Endothelial cell of umbilical vein (primary cell): Measurements from ENCODE around the gene TMEM89. TPM values are rescaled to one million over a fixed set of nuclear protein-coding genes. Genes with fewer than 3 reads are reported as not detected.

Experiments used
- BruUV-seq: library from RNA; stranded (reverse); fragments of 400-500 nt; replicated peaks from 2 replicates; lab custom pipeline; 2021; lab: Mats Ljungman, UMichigan
- CTCF ChIA-PET: fragments of 300-600, 350-600 bp; sonication (Branson Sonifier 250); formaldehyde crosslinking; loops from one replicate; lab custom pipeline; 2021; ENCODE audit warnings: antibody characterized with exemption, inconsistent platforms; lab: Charles Lee
- POLR2A ChIA-PET: fragments of 300-600, 350-600 bp; sonication (Branson Sonifier 250); formaldehyde crosslinking; loops from one replicate; lab custom pipeline; 2021; ENCODE audit warnings: antibody characterized with exemption, inconsistent platforms; lab: Charles Lee
- DNase-seq: peaks from one replicate; pipeline ENCODE4 v3.0.0-alpha.2; 2011; ENCODE audit warnings: low read depth, low spot score
- FAIRE-seq: peaks from 2 replicates; lab custom pipeline; 2011; peaks lifted over from hg19 to GRCh38; lab: Jason Lieb, UNC
- H2AFZ ChIP-seq: 2 replicates; pipeline ENCODE4 v1.6.0; 2012; ENCODE audit warnings: low read depth, low read length, control low read depth, inconsistent platforms
- H3K27ac ChIP-seq: 2 replicates; pipeline ENCODE4 v1.5.1; 2011; ENCODE audit warnings: low read depth, mild to moderate bottlenecking, control low read depth, low read length, moderate library complexity; ENCODE audit not compliant: insufficient read depth
- H3K27me3 ChIP-seq, 2 experiments: 2 replicates each; pipeline versions ENCODE4 v1.6.0 to v1.6.1; 2011; ENCODE audit warnings: low read length in 2 of 2, mixed read lengths in 1 of 2; ENCODE audit not compliant: control insufficient read depth in 2 of 2, insufficient read depth in 2 of 2
- H3K36me3 ChIP-seq, 2 experiments: 2 replicates in 1 of 2; 3 replicates in 1 of 2; pipeline ENCODE4 v1.5.1; 2011; ENCODE audit warnings: low read length in 2 of 2, mild to moderate bottlenecking in 1 of 2, moderate library complexity in 1 of 2; ENCODE audit not compliant: control insufficient read depth in 2 of 2, insufficient read depth in 2 of 2; ENCODE audit errors: extremely low read depth in 1 of 2
- H3K4me1 ChIP-seq: 3 replicates; pipeline ENCODE4 v1.5.1; 2011; ENCODE audit warnings: mild to moderate bottlenecking, low read length; ENCODE audit not compliant: control insufficient read depth, insufficient read depth; ENCODE audit errors: extremely low read depth
- H3K4me2 ChIP-seq: 2 replicates; pipeline ENCODE4 v1.6.1; 2011; ENCODE audit warnings: low read length, control low read depth, mixed read lengths; ENCODE audit not compliant: insufficient read depth
- H3K4me3 ChIP-seq, 3 experiments: fragments of 200-600 bp in 1 of 3; sonication (generic), shearing (Covaris generic) in 1 of 3; replicated peaks in 1 of 3; 2 replicates each; pipeline ENCODE4 v1.5.1; 2011 to 2016; ENCODE audit warnings: control low read depth in 3 of 3, low read length in 3 of 3, mild to moderate bottlenecking in 2 of 3, inconsistent platforms in 1 of 3, low read depth in 1 of 3, moderate library complexity in 1 of 3; ENCODE audit not compliant: insufficient read depth in 1 of 3
- H3K79me2 ChIP-seq: 2 replicates; pipeline ENCODE4 v1.6.0; 2012; ENCODE audit warnings: low read length, inconsistent platforms; ENCODE audit not compliant: control insufficient read depth, insufficient read depth
- H3K9ac ChIP-seq: replicated peaks from 2 replicates; pipeline ENCODE3; 2011; ENCODE audit warnings: low read length, control low read depth; ENCODE audit not compliant: insufficient read depth; ENCODE audit errors: extremely low read depth
- H3K9me1 ChIP-seq: replicated peaks from 3 replicates; pipeline ENCODE4 v1.6.0; 2011; ENCODE audit warnings: mild to moderate bottlenecking, low read length; ENCODE audit not compliant: control insufficient read depth, insufficient read depth; ENCODE audit errors: extremely low read depth
- H3K9me3 ChIP-seq: replicated peaks from 2 replicates; pipeline ENCODE4 v1.5.1; 2012; ENCODE audit warnings: low read length, inconsistent platforms; ENCODE audit not compliant: control insufficient read depth, insufficient read depth
- H4K20me1 ChIP-seq: replicated peaks from 2 replicates; pipeline ENCODE3; 2011; ENCODE audit warnings: mild to moderate bottlenecking, low read length; ENCODE audit not compliant: control insufficient read depth, insufficient read depth; ENCODE audit errors: extremely low read depth
- CTCF ChIP-seq, 2 donors: IDR thresholded peaks; 1 replicate in 1 of 2; 2 replicates in 1 of 2; pipeline ENCODE4 v1.5.1; 2011; ENCODE audit warnings: low read length in 2 of 2, mild to moderate bottlenecking in 2 of 2, moderate library complexity in 2 of 2, control low read depth in 1 of 2, inconsistent platforms in 1 of 2, low read depth in 1 of 2; ENCODE audit not compliant: insufficient read depth in 1 of 2; ENCODE audit errors: extremely low read depth in 1 of 2
- EZH2 ChIP-seq: IDR thresholded peaks from 2 replicates; pipeline ENCODE4 v1.6.1; 2012; ENCODE audit warnings: borderline replicate concordance, low read depth, mild to moderate bottlenecking, moderate library complexity, low read length, inconsistent platforms; ENCODE audit not compliant: severe bottlenecking
- FOS ChIP-seq: IDR thresholded peaks from 2 replicates; pipeline ENCODE4 v1.6.1; 2011; ENCODE audit warnings: mild to moderate bottlenecking, low read length, moderate library complexity, borderline replicate concordance; ENCODE audit not compliant: insufficient read depth
- GATA2 ChIP-seq: IDR thresholded peaks from 2 replicates; pipeline ENCODE4 v1.7.0; 2011; ENCODE audit warnings: low read depth, mild to moderate bottlenecking, moderate library complexity, mixed read lengths, low read length; ENCODE audit not compliant: insufficient read length, insufficient read depth
- JUN ChIP-seq: IDR thresholded peaks from 2 replicates; pipeline ENCODE4 v1.6.1; 2011; ENCODE audit warnings: borderline replicate concordance, low read depth; ENCODE audit not compliant: insufficient read length, insufficient read depth
- MAX ChIP-seq: IDR thresholded peaks from 2 replicates; pipeline ENCODE4 v1.6.1; 2011; ENCODE audit not compliant: insufficient read depth, insufficient read length
- MYC ChIP-seq: IDR thresholded peaks from one replicate; pipeline ENCODE4 v1.6.1; 2011; ENCODE audit warnings: mild to moderate bottlenecking, low read depth, low read length
- POLR2A ChIP-seq: IDR thresholded peaks from 2 replicates; pipeline ENCODE4 v1.6.1; 2012; ENCODE audit warnings: low read depth, mild to moderate bottlenecking, control low read depth, low read length
- POLR2AphosphoS5 ChIP-seq: IDR thresholded peaks from 2 replicates; pipeline ENCODE4 v1.6.1; 2012; ENCODE audit warnings: low read depth, mild to moderate bottlenecking, control low read depth, low read length, moderate library complexity; ENCODE audit not compliant: insufficient read depth
- dilution Hi-C: fragments of 300-500 bp; cut with MboI; formaldehyde crosslinking; loops from one replicate; pipeline ENCODE4 v1.15.0; 2019; ENCODE audit warnings: low sequenced_read_pairs; ENCODE audit not compliant: extremely low pct_ligation_motif_present
- intact Hi-C: fragments of 100-400 bp; cut with micrococcal nuclease; formaldehyde crosslinking; loops from one replicate; pipeline ENCODE4 v1.10.0; 2022
- polyA plus RNA-seq, 4 experiments: library from polyadenylated mRNA; depleted of rRNA in 3 of 4; stranded (reverse) in 3 of 4; unstranded in 1 of 4; fragments of >200 nt; gene quantifications; 2 replicates each; pipeline versions ENCODE4 v1.2.1 to v1.2.3, GENCODE V29; 2011 to 2012; ENCODE audit warnings: missing spikeins in 1 of 4
- total RNA-seq: library from RNA; stranded (reverse); gene quantifications from 2 replicates; pipeline ENCODE4 v1.2.3, GENCODE V29; 2021

TMEM89 gene
- total and polyA plus RNA-seq, 2 donors (not counting 3 experiments of a cell fraction or from before 2014, with no cell fraction given) = not detected

- FAIRE-seq (no peak), DNase-seq (no peak)
- Histone ChIP-seq H3K9me3 (no peaks in the 10 kb centered on the region), H3K4me3 (no peak overlapping the region), H4K20me1 (no peaks in the 10 kb centered on the region), H3K9ac (no peak overlapping the region), H3K27me3 (peaks cover 9 to 11% of the 10 kb centered on the region in 2 experiments), H3K4me1 (peaks cover 6% of the 10 kb centered on the region), H3K9me1 (no peaks in the 10 kb centered on the region), H3K79me2 (no peaks in the 10 kb centered on the region), H2AFZ (no peak overlapping the region), H3K27ac (no peak overlapping the region), H3K36me3 (no peaks in the 10 kb centered on the region), H3K4me2 (no peak overlapping the region)
- ChIA-PET CTCF (no interaction called here), POLR2A (no interaction called here)
- dilution Hi-C loops (no loop called here), intact Hi-C loops (no loop called here)
- TF ChIP-seq JUN = no peak
- no peak for TF ChIP-seq POLR2A
- TF ChIP-seq MYC = no peak
- TF ChIP-seq EZH2 = no peak
- no peak for TF ChIP-seq FOS
- TF ChIP-seq CTCF (IDR thresholded peaks at IDR 0.05; ENCODE audit: extremely low read depth in 1 of 2, insufficient read depth in 1 of 2, low read depth in 1 of 2, low read length in 2 of 2) = no peak
- TF ChIP-seq GATA2 = no peak
- TF ChIP-seq MAX = no peak
- TF ChIP-seq POLR2AphosphoS5 = no peak
- no TSS peak for BruUV-seq
Observed at GRCh38 chr3:48591886-48592518, 29.6 kb downstream of the TMEM89 start.
